Activated T-helper 17 cell treated with anti-CD3 and anti-CD28 coated beads, Interleukin-2, amount 50 U/mL, for 72 hours (primary cell): Measurements from ENCODE around the gene VSX2. TPM values are rescaled to one million over a fixed set of nuclear protein-coding genes. Genes with fewer than 3 reads are reported as not detected.

Source experiments
- ATAC-seq: fragments of 150-1000 bp; cut with Tn5 transposase; replicated peaks from 2 replicates; pipeline ENCODE4 v1.10.0; 2021; ENCODE audit warnings: mild to moderate bottlenecking, moderate library complexity
- H3K27ac Mint-ChIP-seq: one replicate; pipeline ENCODE4 v1.8.0; 2022; ENCODE audit warnings: mixed read lengths
- H3K27me3 Mint-ChIP-seq: one replicate; pipeline ENCODE4 v1.8.0; 2022; ENCODE audit warnings: mixed read lengths
- H3K36me3 Mint-ChIP-seq: one replicate; pipeline ENCODE4 v1.8.0; 2022; ENCODE audit warnings: low read depth, mild to moderate bottlenecking, mixed read lengths
- H3K4me1 Mint-ChIP-seq: one replicate; pipeline ENCODE4 v1.8.0; 2022; ENCODE audit warnings: mixed read lengths
- H3K4me3 Mint-ChIP-seq: one replicate; pipeline ENCODE4 v1.8.0; 2022; ENCODE audit warnings: mild to moderate bottlenecking, mixed read lengths
- H3K9me3 Mint-ChIP-seq: one replicate; pipeline ENCODE4 v1.8.0; 2022; ENCODE audit warnings: mixed read lengths
- total RNA-seq, 2 donors: library from RNA; stranded (reverse); gene quantifications; one replicate each; pipeline ENCODE4 v1.2.3, GENCODE V29; 2022

The VSX2 gene
- total RNA-seq, 2 donors from 2014 or later, result not detected

- no peak for ATAC-seq
- Mint-ChIP-seq H3K27ac (no peak overlapping the region), H3K4me1 (no peaks in the 10 kb centered on the region), H3K36me3 (no peaks in the 10 kb centered on the region), H3K27me3 (peaks cover 8% of the 10 kb centered on the region), H3K4me3 (no peak overlapping the region), H3K9me3 (no peaks in the 10 kb centered on the region)
These were observed 22.6 kb upstream of the VSX2 start for GRCh38 chr14:74216671-74217070.

- no peak overlapping the region for H3K4me3 Mint-ChIP-seq
- no peaks in the 10 kb centered on the region for H3K4me1 Mint-ChIP-seq
- no peaks in the 10 kb centered on the region for H3K9me3 Mint-ChIP-seq
- no peak overlapping the region for H3K27ac Mint-ChIP-seq
- peaks cover 12% of the 10 kb centered on the region for H3K27me3 Mint-ChIP-seq
- H3K36me3 Mint-ChIP-seq, result no peaks in the 10 kb centered on the region
- ATAC-seq, result peak; percentile 90
These were observed 21.4 kb upstream of the VSX2 start for GRCh38 chr14:74217672-74218448.

- no peak for ATAC-seq
- no peak overlapping the region for H3K4me3 Mint-ChIP-seq
- H3K9me3 Mint-ChIP-seq, result no peaks in the 10 kb centered on the region
These were observed 20.8 kb upstream of the VSX2 start for GRCh38 chr14:74218462-74218861.

GRCh38 chr14:74219277-74220205 lies 19.7 kb upstream of the VSX2 start:
- H3K27me3 Mint-ChIP-seq, result peaks cover 12% of the 10 kb centered on the region
- no peaks in the 10 kb centered on the region for H3K36me3 Mint-ChIP-seq
- no peaks in the 10 kb centered on the region for H3K4me1 Mint-ChIP-seq
- H3K4me3 Mint-ChIP-seq, result no peak overlapping the region
- no peaks in the 10 kb centered on the region for H3K9me3 Mint-ChIP-seq
- no peak for ATAC-seq
- H3K27ac Mint-ChIP-seq, result no peak overlapping the region

More at GRCh38 chr14:74218462-74218861, 20.8 kb upstream of the VSX2 start:
- Mint-ChIP-seq H3K27me3 (peaks cover 12% of the 10 kb centered on the region), H3K4me1 (no peaks in the 10 kb centered on the region), H3K36me3 (no peaks in the 10 kb centered on the region), H3K27ac (no peak overlapping the region)

GRCh38 chr14:74220991-74221390 lies 18.3 kb upstream of the VSX2 start:
- no peaks in the 10 kb centered on the region for H3K36me3 Mint-ChIP-seq
- H3K9me3 Mint-ChIP-seq, result no peaks in the 10 kb centered on the region
- H3K27me3 Mint-ChIP-seq, result peaks cover 12% of the 10 kb centered on the region
- no peak overlapping the region for H3K27ac Mint-ChIP-seq
- ATAC-seq, result no peak
- H3K4me3 Mint-ChIP-seq, result no peak overlapping the region
- H3K4me1 Mint-ChIP-seq, result no peaks in the 10 kb centered on the region

- no peaks in the 10 kb centered on the region for H3K4me1 Mint-ChIP-seq
- no peaks in the 10 kb centered on the region for H3K9me3 Mint-ChIP-seq
These were observed 17.5 kb upstream of the VSX2 start for GRCh38 chr14:74221741-74222140.

GRCh38 chr14:74223016-74223415 lies 16.2 kb upstream of the VSX2 start:
- H3K4me1 Mint-ChIP-seq, result no peaks in the 10 kb centered on the region
- H3K4me3 Mint-ChIP-seq, result no peak overlapping the region
- peaks cover 20% of the 10 kb centered on the region for H3K27me3 Mint-ChIP-seq
- H3K36me3 Mint-ChIP-seq, result no peaks in the 10 kb centered on the region
- no peak for ATAC-seq
- no peak overlapping the region for H3K27ac Mint-ChIP-seq
- no peaks in the 10 kb centered on the region for H3K9me3 Mint-ChIP-seq

More at GRCh38 chr14:74221741-74222140, 17.5 kb upstream of the VSX2 start:
- peaks cover 12% of the 10 kb centered on the region for H3K27me3 Mint-ChIP-seq
- H3K4me3 Mint-ChIP-seq, result no peak overlapping the region
- H3K36me3 Mint-ChIP-seq, result no peaks in the 10 kb centered on the region
- ATAC-seq, result no peak
- H3K27ac Mint-ChIP-seq, result no peak overlapping the region

- no peaks in the 10 kb centered on the region for H3K4me1 Mint-ChIP-seq
- H3K27me3 Mint-ChIP-seq, result peaks cover 37% of the 10 kb centered on the region
- no peak for ATAC-seq
- no peaks in the 10 kb centered on the region for H3K36me3 Mint-ChIP-seq
- H3K27ac Mint-ChIP-seq, result no peak overlapping the region
- no peak overlapping the region for H3K4me3 Mint-ChIP-seq
- H3K9me3 Mint-ChIP-seq, result peaks cover 3% of the 10 kb centered on the region
These were observed 7.5 kb upstream of the VSX2 start for GRCh38 chr14:74231784-74232183.

- Mint-ChIP-seq H3K4me1 (no peaks in the 10 kb centered on the region), H3K4me3 (no peak overlapping the region), H3K27me3 (peaks cover 32% of the 10 kb centered on the region), H3K27ac (no peak overlapping the region), H3K36me3 (no peaks in the 10 kb centered on the region), H3K9me3 (peaks cover 3% of the 10 kb centered on the region)
- no peak for ATAC-seq
These were observed 4.2 kb upstream of the VSX2 start for GRCh38 chr14:74235017-74235416.

- Mint-ChIP-seq H3K4me3 (no peak overlapping the region), H3K27me3 (peaks cover 39% of the 10 kb centered on the region), H3K27ac (no peak overlapping the region), H3K9me3 (peaks cover under 1% of the 10 kb centered on the region), H3K4me1 (peaks cover 5% of the 10 kb centered on the region), H3K36me3 (peaks cover 9% of the 10 kb centered on the region)
- ATAC-seq, result no peak
These were observed 1.8 kb upstream of the VSX2 start for GRCh38 chr14:74237441-74237840.

- peaks cover 6% of the 10 kb centered on the region for H3K4me1 Mint-ChIP-seq
- H3K27me3 Mint-ChIP-seq, result peaks cover 60% of the 10 kb centered on the region
- H3K9me3 Mint-ChIP-seq, result no peaks in the 10 kb centered on the region
- no peak overlapping the region for H3K27ac Mint-ChIP-seq
- peaks cover 9% of the 10 kb centered on the region for H3K36me3 Mint-ChIP-seq
- H3K4me3 Mint-ChIP-seq, result peak overlapping the region; percentile 48
- ATAC-seq, result peak; percentile 12
These were observed 872 bp downstream of the VSX2 start for GRCh38 chr14:74239848-74240793.

- peak overlapping the region; percentile 48 for H3K4me3 Mint-ChIP-seq
These were observed 1.8 kb downstream of the VSX2 start for GRCh38 chr14:74240794-74241651.

GRCh38 chr14:74241652-74242017 lies 2.4 kb downstream of the VSX2 start:
- peaks cover 71% of the 10 kb centered on the region for H3K27me3 Mint-ChIP-seq
- H3K4me3 Mint-ChIP-seq, result peak overlapping the region; percentile 48
- peaks cover 6% of the 10 kb centered on the region for H3K4me1 Mint-ChIP-seq
- no peak overlapping the region for H3K27ac Mint-ChIP-seq
- no peaks in the 10 kb centered on the region for H3K9me3 Mint-ChIP-seq
- ATAC-seq, result no peak
- H3K36me3 Mint-ChIP-seq, result peaks cover 9% of the 10 kb centered on the region

More at GRCh38 chr14:74240794-74241651, 1.8 kb downstream of the VSX2 start:
- Mint-ChIP-seq H3K4me1 (peaks cover 6% of the 10 kb centered on the region), H3K36me3 (peaks cover 9% of the 10 kb centered on the region), H3K9me3 (no peaks in the 10 kb centered on the region), H3K27me3 (peaks cover 69% of the 10 kb centered on the region), H3K27ac (no peak overlapping the region)
- peak; percentile 28 for ATAC-seq
